GM19025 (cell line): ENCODE measurements around the gene GNAO1.

Experiments
- ATAC-seq: cut with Tn5 transposase; IDR thresholded peaks from one replicate; pipeline ENCODE4 v1.9.1; 2021; ENCODE audit warnings: mild to moderate bottlenecking, low read depth, moderate library complexity; ENCODE audit not compliant: unreplicated experiment

The GNAO1 gene

DNA sequence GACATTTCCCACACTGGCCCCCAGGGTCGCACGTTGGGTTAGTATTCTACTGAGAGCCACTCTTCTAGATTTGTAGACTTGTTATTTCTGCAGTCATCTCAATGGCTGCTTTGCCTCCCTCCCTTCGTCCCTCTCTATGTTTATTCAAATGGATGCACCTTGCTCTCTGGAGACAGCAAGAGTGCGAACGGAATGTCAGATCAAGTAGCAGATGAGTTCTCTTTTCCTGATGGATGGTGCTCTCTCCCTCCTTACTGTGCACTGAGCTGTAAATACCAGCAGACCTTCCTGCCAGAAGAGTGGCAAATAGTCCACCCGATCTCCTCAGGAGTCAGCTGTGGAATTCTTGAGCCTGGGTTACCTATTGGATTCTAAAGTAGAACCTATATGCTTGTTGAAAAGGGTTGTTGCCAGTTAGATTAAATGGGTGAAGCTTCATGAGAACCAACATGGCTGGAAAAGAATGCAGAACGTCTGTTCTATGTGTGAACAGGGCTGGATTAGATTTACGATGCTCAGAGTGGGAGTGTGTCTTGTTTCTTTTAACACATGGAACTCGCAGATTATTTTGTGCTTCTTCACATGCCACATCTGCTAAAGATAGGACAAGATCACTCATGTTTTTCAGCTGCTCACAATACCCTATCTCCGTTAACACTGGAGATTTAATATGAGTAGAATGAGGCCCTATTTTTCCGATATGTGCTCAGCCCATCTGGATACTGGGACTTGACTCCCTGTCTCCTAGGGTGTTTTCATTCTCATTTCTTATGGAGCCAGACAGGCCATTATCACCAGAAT, 6.1 kb downstream of the GNAO1 start:
- ATAC-seq = no peak

GRCh38 chr16:56198006-56198754, 6.9 kb downstream of the GNAO1 start:
- ATAC-seq = no peak

DNA sequence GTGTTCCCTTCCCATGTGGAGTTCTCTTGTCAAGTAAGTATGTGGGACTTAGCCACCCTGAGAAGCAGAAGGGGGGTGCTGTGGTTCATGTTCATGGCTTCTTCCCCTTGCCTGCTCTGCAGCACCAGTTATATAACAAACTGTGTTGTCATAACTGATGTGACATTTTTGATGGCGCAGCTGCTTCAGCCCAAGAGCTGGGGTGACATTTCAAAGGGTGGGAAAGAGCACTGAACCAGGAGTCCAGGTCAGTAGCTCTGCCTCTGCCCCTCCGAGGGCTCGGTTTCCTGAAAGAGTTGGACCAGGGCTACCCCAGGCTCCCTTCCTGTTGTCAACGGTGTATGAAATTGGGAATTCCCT, 7.4 kb downstream of the GNAO1 start:
- ATAC-seq = no peak

DNA sequence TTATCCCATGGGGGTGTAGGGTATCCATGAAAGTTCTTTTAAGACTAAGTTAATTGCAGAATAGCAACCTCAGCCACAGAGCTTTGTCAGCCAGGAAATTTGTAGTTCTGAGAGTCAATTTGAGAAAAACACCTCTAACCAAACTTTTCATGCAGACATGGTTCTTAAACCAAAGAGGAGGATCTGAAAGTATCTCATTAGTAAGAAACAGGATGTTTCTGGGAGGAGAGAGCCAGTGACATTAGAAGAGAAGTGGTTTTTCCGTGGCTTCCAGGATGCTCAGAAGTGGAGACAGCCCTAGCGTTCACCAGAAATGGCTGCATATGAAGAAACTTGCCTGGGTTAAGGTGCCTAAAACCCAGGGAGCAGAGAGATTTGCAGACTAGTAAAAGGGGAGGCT, 7.9 kb downstream of the GNAO1 start:
- no peak for ATAC-seq

- ATAC-seq = no peak
Observed at GRCh38 chr16:56201030-56201429, 9.7 kb downstream of the GNAO1 start.

GRCh38 chr16:56202036-56202435, 10.7 kb downstream of the GNAO1 start:
- no peak for ATAC-seq

GRCh38 chr16:56203052-56203451, 11.8 kb downstream of the GNAO1 start:
- no peak for ATAC-seq

DNA sequence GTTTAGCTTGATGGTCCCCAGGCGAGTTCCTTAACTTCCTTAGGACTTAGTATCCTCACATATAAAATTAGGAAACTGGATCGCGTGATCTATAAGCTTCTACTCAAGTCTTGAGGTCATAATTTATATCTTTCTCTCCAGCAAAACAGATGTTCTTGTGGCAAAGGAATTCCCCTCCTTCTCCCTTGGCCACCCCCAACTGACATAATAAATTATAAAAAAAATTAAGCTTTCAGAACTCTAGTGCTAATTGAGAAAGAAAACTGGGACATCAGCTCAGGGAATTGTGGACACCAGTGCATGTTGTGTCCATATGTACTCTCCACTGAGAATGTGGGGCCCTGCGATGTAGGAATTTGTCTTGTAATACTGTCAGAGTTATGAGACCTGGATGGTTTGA, 13.5 kb downstream of the GNAO1 start:
- ATAC-seq = no peak

DNA sequence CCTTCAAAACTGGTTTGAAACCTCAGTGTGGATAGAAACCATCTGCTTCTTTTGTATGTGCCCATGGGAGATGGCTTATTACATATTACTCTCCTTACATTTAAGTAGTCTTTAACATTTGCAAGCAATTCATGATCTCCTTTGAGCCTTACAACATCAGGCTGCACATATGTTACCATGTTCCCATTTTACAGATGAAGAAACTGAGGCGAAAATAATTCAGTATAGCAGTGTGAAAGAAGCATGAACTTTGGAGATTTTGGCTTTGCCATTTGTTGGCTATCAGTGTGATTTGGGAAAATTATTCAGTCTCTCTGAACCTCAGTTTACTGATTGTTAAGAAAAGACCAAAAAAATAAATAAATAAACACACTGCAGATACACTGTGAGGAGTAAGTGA, 15.7 kb downstream of the GNAO1 start:
- no peak for ATAC-seq

GRCh38 chr16:56207421-56207820, 16.1 kb downstream of the GNAO1 start:
- no peak for ATAC-seq

DNA sequence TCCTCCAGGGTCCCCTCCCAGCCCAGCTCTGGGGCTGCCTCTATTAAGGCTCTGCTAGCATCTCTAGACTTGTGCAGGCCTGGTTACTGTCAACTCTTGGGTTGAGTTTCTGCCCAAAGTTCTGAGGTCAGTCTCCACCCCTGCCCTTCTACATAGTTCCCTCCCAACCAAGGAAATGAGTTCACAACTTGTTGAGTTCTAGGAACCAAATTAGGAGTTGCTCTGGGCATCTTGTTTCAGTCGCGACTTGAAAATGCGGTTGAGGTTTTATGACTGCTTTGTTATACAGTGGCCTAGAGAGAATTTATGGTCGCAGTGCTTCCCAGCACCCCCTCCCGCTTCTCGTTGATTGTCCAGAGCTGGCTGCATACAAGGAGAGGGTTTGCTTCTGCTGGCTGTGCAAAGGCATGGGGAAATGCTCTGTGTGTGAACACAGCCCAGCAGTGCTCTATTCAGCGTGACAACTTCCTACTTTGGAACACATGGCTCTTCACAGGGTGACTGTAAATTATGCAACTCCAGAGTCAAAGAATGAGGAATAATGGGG, 20.2 kb downstream of the GNAO1 start:
- ATAC-seq = no peak

- no peak for ATAC-seq
Observed at GRCh38 chr16:56212144-56212543, 20.9 kb downstream of the GNAO1 start.

- ATAC-seq = no peak
Observed at GRCh38 chr16:56221995-56222394, 30.7 kb downstream of the GNAO1 start.

DNA sequence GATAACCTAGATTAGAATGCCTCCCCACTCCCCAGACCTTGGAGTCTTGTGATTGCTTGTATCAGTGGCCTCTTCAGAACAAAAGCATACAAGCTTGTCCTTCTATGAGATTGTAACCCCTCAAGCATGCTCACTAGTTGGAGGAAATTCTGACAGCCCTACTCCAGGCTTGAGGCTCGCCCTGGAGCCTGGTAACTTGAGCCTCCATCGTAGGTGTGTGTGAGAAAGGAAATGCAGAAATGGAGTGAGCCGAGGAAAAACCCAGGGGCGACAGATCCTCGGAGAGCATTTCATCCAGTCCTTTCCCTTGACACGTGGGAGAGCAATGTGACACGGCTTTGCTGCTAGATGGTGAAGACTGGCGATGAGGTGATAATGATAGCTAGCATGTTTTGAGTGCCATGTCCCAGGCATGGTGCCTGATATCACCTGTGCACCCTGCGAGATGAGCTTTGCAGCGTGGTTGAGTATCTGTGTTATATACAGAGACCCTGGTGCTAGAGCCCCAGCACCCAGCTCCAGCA, 31.2 kb downstream of the GNAO1 start:
- ATAC-seq = no peak

- ATAC-seq = no peak
Observed at GRCh38 chr16:56225017-56225742, 33.9 kb downstream of the GNAO1 start.

DNA sequence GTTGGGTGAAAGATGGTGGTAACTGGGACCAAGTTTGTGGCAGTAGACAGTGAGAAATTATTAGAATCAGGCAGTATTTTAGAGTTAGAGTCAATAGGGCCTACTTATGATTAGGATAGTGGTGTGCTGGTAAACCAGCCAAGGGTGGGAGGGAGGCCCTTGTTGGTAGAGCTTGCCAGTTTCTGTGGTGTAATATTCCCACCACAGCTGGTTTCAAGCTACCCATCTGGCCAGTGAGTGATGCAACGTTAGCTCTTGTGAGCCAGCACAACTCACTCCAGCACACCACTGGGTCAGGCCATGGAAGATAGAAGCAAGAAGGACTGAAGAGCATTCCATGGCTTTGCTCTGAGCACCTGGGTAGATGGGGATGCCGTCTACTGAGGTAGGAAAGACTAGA, 34.9 kb downstream of the GNAO1 start:
- no peak for ATAC-seq

DNA sequence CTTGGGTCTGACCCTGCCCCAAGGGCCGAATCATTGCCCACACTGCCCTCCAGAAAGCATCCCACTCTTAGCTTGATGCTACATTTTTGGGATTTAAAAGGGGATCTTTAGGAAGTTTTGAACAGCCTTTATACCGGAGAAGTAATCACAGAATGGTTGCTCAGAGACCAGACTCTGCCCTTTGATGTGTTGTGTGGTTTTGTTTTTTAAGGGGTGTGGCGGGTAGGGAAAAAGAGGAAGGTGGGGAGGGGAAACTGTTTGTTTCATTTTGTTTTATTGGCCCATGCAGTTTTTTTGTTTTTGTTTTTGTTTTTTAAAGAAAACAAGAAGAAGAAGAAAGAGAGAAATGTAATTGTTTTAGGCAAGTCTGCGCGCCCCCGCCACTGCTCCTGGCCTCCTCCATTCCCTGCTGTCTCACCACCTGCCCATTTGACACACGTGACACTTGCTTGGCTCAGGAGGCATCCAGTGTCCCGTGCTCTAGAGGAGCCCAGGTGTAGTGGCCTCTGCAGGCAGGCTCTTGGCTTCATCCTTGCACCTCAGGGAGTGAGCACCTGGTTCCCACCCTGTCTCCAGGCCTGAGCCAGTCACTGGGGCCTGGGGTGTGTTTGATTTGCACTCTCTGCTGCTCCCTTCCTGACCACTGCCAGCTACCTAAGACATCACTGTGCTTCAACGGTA, 35.7 kb downstream of the GNAO1 start:
- no peak for ATAC-seq

DNA sequence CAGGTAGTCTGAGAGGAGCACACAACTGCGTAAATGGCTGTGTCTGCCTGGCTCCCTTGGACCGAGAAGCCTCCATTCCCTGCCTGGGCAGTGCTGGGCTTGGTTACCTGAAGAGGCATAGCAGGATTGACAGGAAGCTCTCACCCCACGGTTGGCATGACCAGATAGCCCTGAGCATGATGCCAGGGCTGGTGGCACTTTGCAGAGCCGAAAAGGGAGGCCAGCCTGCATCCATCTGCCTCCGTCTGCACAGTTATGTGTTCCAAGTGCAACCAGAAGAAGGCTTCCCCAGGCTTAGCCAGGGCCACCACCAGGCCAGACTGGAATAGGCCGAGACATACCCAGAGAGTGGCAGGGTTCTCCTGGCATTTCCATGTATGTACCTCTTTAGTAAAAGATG, 36.6 kb downstream of the GNAO1 start:
- no peak for ATAC-seq

GRCh38 chr16:56228476-56228875, 37.2 kb downstream of the GNAO1 start:
- no peak for ATAC-seq

DNA sequence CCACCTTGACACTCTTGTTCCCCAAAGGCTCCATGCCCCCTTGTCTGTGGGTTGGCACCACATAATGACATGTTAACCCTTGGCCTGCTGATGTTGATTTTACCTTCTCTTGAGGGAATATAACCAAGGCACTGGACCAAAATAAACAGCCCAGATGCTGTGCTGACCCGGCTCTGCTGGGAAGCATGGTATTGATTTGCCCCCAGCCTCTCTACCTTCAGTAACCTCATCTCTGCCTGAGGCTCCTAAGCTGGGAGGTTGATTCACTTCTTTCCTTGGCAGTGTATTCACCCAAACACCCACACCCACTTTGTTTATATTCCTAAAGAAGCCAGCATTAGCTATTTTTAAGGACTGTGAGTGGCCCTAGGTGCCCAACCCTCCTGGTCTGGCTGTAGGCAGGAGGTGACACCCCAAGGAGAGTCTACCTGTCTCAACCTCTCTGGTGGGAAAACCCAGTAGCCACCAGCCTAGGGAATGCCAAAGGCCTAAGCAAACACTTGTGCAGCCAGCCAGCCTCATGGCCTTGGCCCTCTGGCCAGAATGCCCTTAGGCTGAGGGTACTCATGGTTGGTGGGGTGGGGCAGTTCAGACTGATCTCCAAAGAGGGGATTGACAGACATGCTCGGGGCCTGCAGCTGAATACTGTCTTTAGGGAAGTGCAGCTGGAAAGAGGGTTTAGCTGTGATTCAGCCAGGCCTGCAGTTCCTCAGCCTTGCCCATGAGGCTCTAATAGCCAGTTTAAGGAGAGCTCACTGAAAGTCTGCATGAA, 42.7 kb downstream of the GNAO1 start:
- no peak for ATAC-seq
